Measurements from ENCODE around the gene PRR36.

DNA sequence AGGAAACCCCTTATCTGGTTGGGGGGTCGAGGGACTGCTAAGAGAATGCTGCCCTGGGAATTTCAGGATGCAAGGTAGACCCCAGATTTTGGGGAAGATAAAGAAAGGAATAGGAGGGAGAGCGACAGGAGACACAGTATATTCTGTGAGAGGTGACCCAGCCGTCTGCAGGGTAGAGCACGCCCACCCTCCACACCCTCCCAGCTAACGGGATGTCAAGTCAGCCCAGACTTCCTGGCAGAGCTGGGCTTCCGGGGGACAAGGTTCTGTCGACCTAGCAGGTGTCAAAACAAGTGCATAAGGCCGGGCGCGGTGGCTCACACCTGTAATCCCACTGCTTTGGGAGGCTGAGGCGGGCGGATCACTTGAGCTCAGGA, 695 bp upstream of the PRR36 start:
- TF ChIP-seq, protein P1, sequence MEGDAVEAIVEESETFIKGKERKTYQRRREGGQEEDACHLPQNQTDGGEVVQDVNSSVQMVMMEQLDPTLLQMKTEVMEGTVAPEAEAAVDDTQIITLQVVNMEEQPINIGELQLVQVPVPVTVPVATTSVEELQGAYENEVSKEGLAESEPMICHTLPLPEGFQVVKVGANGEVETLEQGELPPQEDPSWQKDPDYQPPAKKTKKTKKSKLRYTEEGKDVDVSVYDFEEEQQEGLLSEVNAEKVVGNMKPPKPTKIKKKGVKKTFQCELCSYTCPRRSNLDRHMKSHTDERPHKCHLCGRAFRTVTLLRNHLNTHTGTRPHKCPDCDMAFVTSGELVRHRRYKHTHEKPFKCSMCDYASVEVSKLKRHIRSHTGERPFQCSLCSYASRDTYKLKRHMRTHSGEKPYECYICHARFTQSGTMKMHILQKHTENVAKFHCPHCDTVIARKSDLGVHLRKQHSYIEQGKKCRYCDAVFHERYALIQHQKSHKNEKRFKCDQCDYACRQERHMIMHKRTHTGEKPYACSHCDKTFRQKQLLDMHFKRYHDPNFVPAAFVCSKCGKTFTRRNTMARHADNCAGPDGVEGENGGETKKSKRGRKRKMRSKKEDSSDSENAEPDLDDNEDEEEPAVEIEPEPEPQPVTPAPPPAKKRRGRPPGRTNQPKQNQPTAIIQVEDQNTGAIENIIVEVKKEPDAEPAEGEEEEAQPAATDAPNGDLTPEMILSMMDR (conservative IDR thresholded peaks at IDR 0.05; ENCODE audit: low read depth, low read length), result no peak
- TF ChIP-seq EZH2 (IDR thresholded peaks at IDR 0.05; ENCODE audit: borderline replicate concordance, low read depth, low read length, poor library complexity, severe bottlenecking), result no peak

Measured in A673 (cell line).